CD14-positive monocyte (primary cell): ENCODE data around the gene HDGFL3. TPM values are rescaled to one million over a fixed set of nuclear protein-coding genes. Genes with fewer than 3 reads are reported as not detected.

Experiments
- DNase-seq, 3 donors: peaks; one replicate each; pipeline ENCODE4 v3.0.0-alpha.2; 2011 to 2022
- H2AFZ ChIP-seq: 2 replicates; pipeline ENCODE4 v1.6.0; 2012; ENCODE audit warnings: mild to moderate bottlenecking, low read depth, low read length, inconsistent platforms; ENCODE audit not compliant: insufficient read depth, poor library complexity, severe bottlenecking
- H3K27ac ChIP-seq, 2 donors: 1 replicate in 1 of 2; 2 replicates in 1 of 2; pipeline ENCODE4 v1.5.1; 2012 to 2013; ENCODE audit warnings: low read length in 2 of 2, control low read depth in 1 of 2, inconsistent platforms in 1 of 2, low read depth in 1 of 2, mild to moderate bottlenecking in 1 of 2
- H3K27me3 ChIP-seq, 2 donors: one replicate each; pipeline versions ENCODE4 v1.6.0 to v1.6.1; 2011 to 2013; ENCODE audit warnings: low read length in 2 of 2; ENCODE audit not compliant: control insufficient read depth in 2 of 2, insufficient read depth in 2 of 2
- H3K36me3 ChIP-seq, 2 donors: replicated peaks in 1 of 2; 1 replicate in 1 of 2; 2 replicates in 1 of 2; pipeline versions ENCODE4 v1.5.1 to v1.6.1; 2012 to 2013; ENCODE audit warnings: low read length in 2 of 2, control low read depth in 1 of 2, inconsistent platforms in 1 of 2, mild to moderate bottlenecking in 1 of 2; ENCODE audit not compliant: insufficient read depth in 2 of 2, control insufficient read depth in 1 of 2
- H3K4me1 ChIP-seq, 2 donors: 1 replicate in 1 of 2; 2 replicates in 1 of 2; pipeline versions ENCODE4 v1.5.1 to v1.6.1; 2012 to 2013; ENCODE audit warnings: low read length in 2 of 2, control low read depth in 1 of 2, inconsistent platforms in 1 of 2, mild to moderate bottlenecking in 1 of 2, moderate library complexity in 1 of 2; ENCODE audit not compliant: insufficient read depth in 2 of 2, control insufficient read depth in 1 of 2
- H3K4me2 ChIP-seq: replicated peaks from 2 replicates; pipeline ENCODE3; 2012; ENCODE audit warnings: low read length, moderate library complexity, mild to moderate bottlenecking; ENCODE audit not compliant: poor library complexity, severe bottlenecking; ENCODE audit errors: extremely low read depth
- H3K4me3 ChIP-seq, 3 experiments: fragments of 200-600 bp in 1 of 3; sonication (generic) in 1 of 3; replicated peaks in 1 of 3; 1 replicate in 2 of 3; 2 replicates in 1 of 3; pipeline ENCODE4 v1.5.1; 2011 to 2013; ENCODE audit warnings: low read length in 3 of 3, mild to moderate bottlenecking in 3 of 3, control low read depth in 2 of 3, low read depth in 2 of 3, inconsistent platforms in 1 of 3, moderate library complexity in 1 of 3
- H3K79me2 ChIP-seq: 2 replicates; pipeline ENCODE4 v1.6.0; 2012; ENCODE audit warnings: mild to moderate bottlenecking, control low read depth, inconsistent platforms, low read length, moderate library complexity; ENCODE audit not compliant: insufficient read depth
- H3K9ac ChIP-seq: 2 replicates; pipeline ENCODE4 v1.6.0; 2017; ENCODE audit warnings: low read length, mild to moderate bottlenecking; ENCODE audit not compliant: insufficient read depth, poor library complexity, severe bottlenecking
- H3K9me3 ChIP-seq, 2 donors: replicated peaks in 1 of 2; 1 replicate in 1 of 2; 2 replicates in 1 of 2; pipeline versions ENCODE4 v1.5.1 to v1.6.1; 2012 to 2013; ENCODE audit warnings: low read length in 2 of 2, control low read depth in 1 of 2; ENCODE audit not compliant: control insufficient read depth in 1 of 2, insufficient read depth in 1 of 2
- H4K20me1 ChIP-seq: 2 replicates; pipeline ENCODE4 v1.6.0; 2012; ENCODE audit warnings: mild to moderate bottlenecking, low read length, control low read depth, moderate library complexity; ENCODE audit not compliant: insufficient read depth
- H3K27ac Mint-ChIP-seq, 7 donors: one replicate each; pipeline ENCODE4 v1.8.0; 2020; ENCODE audit warnings: mild to moderate bottlenecking in 7 of 7, mixed read lengths in 7 of 7, moderate library complexity in 6 of 7, inconsistent platforms in 2 of 7
- H3K27me3 Mint-ChIP-seq, 3 donors: one replicate each; pipeline ENCODE4 v1.8.0; 2021 to 2022; ENCODE audit warnings: low read depth in 3 of 3, mild to moderate bottlenecking in 3 of 3, mixed read lengths in 3 of 3, moderate library complexity in 3 of 3, inconsistent platforms in 1 of 3
- H3K36me3 Mint-ChIP-seq, 2 donors: one replicate each; pipeline ENCODE4 v1.8.0; 2020; ENCODE audit warnings: mixed read lengths in 2 of 2, inconsistent platforms in 1 of 2, mild to moderate bottlenecking in 1 of 2
- H3K4me1 Mint-ChIP-seq: one replicate; pipeline ENCODE4 v1.8.0; 2020; ENCODE audit warnings: mild to moderate bottlenecking, mixed read lengths
- H3K4me3 Mint-ChIP-seq, 2 donors: one replicate each; pipeline ENCODE4 v1.8.0; 2020; ENCODE audit warnings: mild to moderate bottlenecking in 2 of 2, mixed read lengths in 2 of 2, moderate library complexity in 1 of 2
- H3K9me3 Mint-ChIP-seq, 7 donors: one replicate each; pipeline ENCODE4 v1.8.0; 2020 to 2022; ENCODE audit warnings: mixed read lengths in 7 of 7, mild to moderate bottlenecking in 6 of 7, moderate library complexity in 6 of 7, inconsistent platforms in 2 of 7
- WGBS: methylation state at CpG from one replicate; pipeline ENCODE4 v1.1.5; 2013; ENCODE audit warnings: missing lambda C conversion rate; ENCODE audit not compliant: insufficient coverage; 5-methylcytosine and 5-hydroxymethylcytosine counted together
- intact Hi-C, 2 donors: fragments of 100-400 bp; cut with micrococcal nuclease; formaldehyde crosslinking; loops; one replicate each; pipeline versions ENCODE4 v1.15.0 to v1.15.1; 2023
- polyA minus RNA-seq: library from RNA; depleted of rRNA, polyadenylated mRNA; stranded (reverse); fragments of >200 nt; gene quantifications from 2 replicates; pipeline ENCODE4 v1.2.3, GENCODE V29; 2012
- polyA plus RNA-seq, 3 donors: library from polyadenylated mRNA; depleted of rRNA in 1 of 3; unstranded in 2 of 3; stranded (reverse) in 1 of 3; fragments of 300-500 nt in 2 of 3; fragments of >200 nt in 1 of 3; fragmentation: Illumina TruSeq in 2 of 3; gene quantifications; 1 replicate in 2 of 3; 2 replicates in 1 of 3; pipeline ENCODE4 v1.2.3, GENCODE V29; 2012 to 2021
- total RNA-seq, 12 experiments: library from RNA in 1 of 12; stranded (reverse) in 1 of 12; fragments of 120-200 nt in 1 of 12; gene quantifications; one replicate each; pipeline ENCODE4 v1.2.4 and lab custom pipeline; 2013 to 2026; ENCODE audit warnings: mixed read lengths in 6 of 12, inconsistent platforms in 1 of 12
- TF ChIP-seq, protein P1 (sequence below): fragments of 200-600 bp; IDR thresholded peaks from one replicate; pipeline ENCODE4 v1.8.0; 2022; ENCODE audit warnings: antibody characterized with exemption, mild to moderate bottlenecking

The HDGFL3 gene
- total RNA-seq (2013), result 2.9 TPM
- polyA plus RNA-seq (1 to 10 TPM in 1 of 3 donors, under 1 TPM in 2; 0.35 to 1.1 (median 0.69) TPM), polyA minus RNA-seq (0.16 and 0.28 TPM in 2 replicates), total RNA-seq (lab: John Stamatoyannopoulos, UW) (3.3 to 22.2 (median 6.4) reads per million in 11 experiments)

DNA sequence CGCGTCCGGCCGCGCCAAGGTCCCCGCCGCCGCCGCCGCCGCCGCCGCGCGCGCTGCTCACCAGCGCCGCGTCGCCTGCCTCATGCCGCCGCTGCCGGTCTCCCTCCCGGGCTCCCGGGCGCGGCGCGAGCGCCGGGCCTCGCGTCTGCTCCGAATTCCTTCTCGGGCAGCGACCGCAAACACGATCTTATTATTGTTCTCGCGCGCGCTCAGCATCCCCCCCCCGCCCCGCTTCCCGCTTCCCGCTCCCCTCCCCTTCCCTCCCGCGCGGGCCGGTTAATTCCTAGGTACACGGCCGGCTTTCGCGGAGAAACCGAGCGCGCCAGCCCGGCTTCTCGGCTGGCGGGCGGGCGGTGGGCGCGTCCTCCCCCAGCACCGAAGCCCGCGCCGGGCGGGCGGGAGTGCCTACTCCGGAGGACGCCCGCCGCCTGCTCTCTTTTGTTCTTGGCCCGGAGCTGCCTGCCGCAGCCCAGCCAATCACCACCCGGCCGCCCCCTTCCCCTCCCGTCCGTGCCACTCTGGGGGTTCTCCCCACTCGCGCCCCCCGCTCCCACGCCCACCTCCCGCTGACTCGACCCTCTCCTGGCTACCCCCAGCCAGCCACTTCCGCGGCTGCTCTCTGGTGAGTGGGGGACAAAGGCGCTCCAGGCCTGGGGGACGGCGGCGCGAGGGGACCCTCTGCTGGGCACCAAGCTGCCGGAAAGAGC is at the start of gene HDGFL3:
Gene HDGFL3 (minus strand): TSS at position 164 of the 707 bp plus-strand sequence. CDS start 409 bp downstream, outside the sequence.
- Histone ChIP-seq H3K36me3 (no peaks in the 10 kb centered on the region), H3K9me3 (no peaks in the 10 kb centered on the region), H3K4me2 (peak within 1 kb of the TSS; percentile 80), H3K4me1 (peaks cover 11 to 16% of the 10 kb centered on the region in 2 donors), H3K27me3 (peaks cover 37 to 47% of the 10 kb centered on the region in 2 donors), H4K20me1 (no peaks in the 10 kb centered on the region), H3K27ac (no peak within 1 kb of the TSS), H2AFZ (peak within 1 kb of the TSS; percentile 92), H3K79me2 (no peaks in the 10 kb centered on the region), H3K4me3 (peak within 1 kb of the TSS; percentile 44 to 81 (median 75)), H3K9ac (peak within 1 kb of the TSS; percentile 71)
- WGBS, result under 1% methylated on average over 82 of the region's 94 CpGs
- intact Hi-C loops, result no loop called here
- DNase-seq, result peak in 1 of 3 donors; percentile 17
- H3K4me1 Mint-ChIP-seq, result peaks cover 11% of the 10 kb centered on the region
- TF ChIP-seq, protein P1, sequence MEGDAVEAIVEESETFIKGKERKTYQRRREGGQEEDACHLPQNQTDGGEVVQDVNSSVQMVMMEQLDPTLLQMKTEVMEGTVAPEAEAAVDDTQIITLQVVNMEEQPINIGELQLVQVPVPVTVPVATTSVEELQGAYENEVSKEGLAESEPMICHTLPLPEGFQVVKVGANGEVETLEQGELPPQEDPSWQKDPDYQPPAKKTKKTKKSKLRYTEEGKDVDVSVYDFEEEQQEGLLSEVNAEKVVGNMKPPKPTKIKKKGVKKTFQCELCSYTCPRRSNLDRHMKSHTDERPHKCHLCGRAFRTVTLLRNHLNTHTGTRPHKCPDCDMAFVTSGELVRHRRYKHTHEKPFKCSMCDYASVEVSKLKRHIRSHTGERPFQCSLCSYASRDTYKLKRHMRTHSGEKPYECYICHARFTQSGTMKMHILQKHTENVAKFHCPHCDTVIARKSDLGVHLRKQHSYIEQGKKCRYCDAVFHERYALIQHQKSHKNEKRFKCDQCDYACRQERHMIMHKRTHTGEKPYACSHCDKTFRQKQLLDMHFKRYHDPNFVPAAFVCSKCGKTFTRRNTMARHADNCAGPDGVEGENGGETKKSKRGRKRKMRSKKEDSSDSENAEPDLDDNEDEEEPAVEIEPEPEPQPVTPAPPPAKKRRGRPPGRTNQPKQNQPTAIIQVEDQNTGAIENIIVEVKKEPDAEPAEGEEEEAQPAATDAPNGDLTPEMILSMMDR, result no peak
- peaks cover 0 to 6% (median 1%) of the 10 kb centered on the region in 7 donors for H3K9me3 Mint-ChIP-seq
- no peak within 1 kb of the TSS for H3K27ac Mint-ChIP-seq
- peaks cover 10 to 20% (median 16%) of the 10 kb centered on the region in 3 donors for H3K27me3 Mint-ChIP-seq
- peak within 1 kb of the TSS; percentile 86 to 89 for H3K4me3 Mint-ChIP-seq
- H3K36me3 Mint-ChIP-seq, result peaks cover 0 to 10% of the 10 kb centered on the region in 2 donors

DNA sequence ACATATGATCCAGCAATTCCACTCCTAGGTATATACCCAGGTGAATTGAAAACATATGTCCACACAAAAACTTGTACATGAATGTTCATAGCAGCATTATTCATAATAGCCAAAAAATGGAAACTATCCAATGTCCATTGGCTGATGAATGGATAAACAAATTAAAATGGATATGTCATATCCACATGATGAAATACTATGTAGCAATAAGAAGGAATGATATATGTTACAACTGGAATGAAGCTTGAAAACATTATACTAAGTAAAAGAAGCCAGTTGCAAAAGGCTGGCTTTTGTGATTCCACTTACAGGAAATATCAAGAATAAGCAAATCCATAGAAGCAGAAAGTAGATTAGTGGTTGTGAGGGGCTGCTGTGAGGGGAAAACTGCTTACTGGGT is 43.2 kb upstream of the HDGFL3 start:
- H3K27me3 Mint-ChIP-seq, result peaks cover 7 to 31% (median 16%) of the 10 kb centered on the region in 3 donors

More for the DNA sequence above, 43.2 kb upstream of the HDGFL3 start:
- no peak for DNase-seq
- H3K4me3 Mint-ChIP-seq, result no peak overlapping the region
- H3K36me3 Mint-ChIP-seq, result no peaks in the 10 kb centered on the region
- no peak overlapping the region for H3K4me3 ChIP-seq
- no peaks in the 10 kb centered on the region for H3K4me1 Mint-ChIP-seq
- TF ChIP-seq, protein P1, result no peak
- no peaks in the 10 kb centered on the region for H3K4me1 ChIP-seq
- intact Hi-C loops, result no loop called here
- peaks cover 2 to 6% of the 10 kb centered on the region in 2 donors for H3K27me3 ChIP-seq
- H3K79me2 ChIP-seq, result no peaks in the 10 kb centered on the region
- H3K27ac Mint-ChIP-seq, result no peak overlapping the region
- no peaks in the 10 kb centered on the region for H4K20me1 ChIP-seq
- H2AFZ ChIP-seq, result no peak overlapping the region
- no peak overlapping the region for H3K4me2 ChIP-seq
- no peak overlapping the region for H3K27ac ChIP-seq
- no peaks in the 10 kb centered on the region for H3K9me3 ChIP-seq
- H3K36me3 ChIP-seq, result no peaks in the 10 kb centered on the region
- no peak overlapping the region for H3K9ac ChIP-seq
- peaks cover 0 to 1% (median 0%) of the 10 kb centered on the region in 7 donors for H3K9me3 Mint-ChIP-seq
